ENCODE data around the gene ZFHX2. TPM values are rescaled to one million over a fixed set of nuclear protein-coding genes. Genes with fewer than 3 reads are reported as not detected.
A peak's percentile ranks its signal among the peaks of the same experiment; 100 is the strongest.

The ZFHX2 gene
- total and polyA plus RNA-seq, 2 of the 13 experiments (the other 11 are each of a cell fraction or from before 2014, with no cell fraction given) = 0.17 to 0.44 TPM

DNA sequence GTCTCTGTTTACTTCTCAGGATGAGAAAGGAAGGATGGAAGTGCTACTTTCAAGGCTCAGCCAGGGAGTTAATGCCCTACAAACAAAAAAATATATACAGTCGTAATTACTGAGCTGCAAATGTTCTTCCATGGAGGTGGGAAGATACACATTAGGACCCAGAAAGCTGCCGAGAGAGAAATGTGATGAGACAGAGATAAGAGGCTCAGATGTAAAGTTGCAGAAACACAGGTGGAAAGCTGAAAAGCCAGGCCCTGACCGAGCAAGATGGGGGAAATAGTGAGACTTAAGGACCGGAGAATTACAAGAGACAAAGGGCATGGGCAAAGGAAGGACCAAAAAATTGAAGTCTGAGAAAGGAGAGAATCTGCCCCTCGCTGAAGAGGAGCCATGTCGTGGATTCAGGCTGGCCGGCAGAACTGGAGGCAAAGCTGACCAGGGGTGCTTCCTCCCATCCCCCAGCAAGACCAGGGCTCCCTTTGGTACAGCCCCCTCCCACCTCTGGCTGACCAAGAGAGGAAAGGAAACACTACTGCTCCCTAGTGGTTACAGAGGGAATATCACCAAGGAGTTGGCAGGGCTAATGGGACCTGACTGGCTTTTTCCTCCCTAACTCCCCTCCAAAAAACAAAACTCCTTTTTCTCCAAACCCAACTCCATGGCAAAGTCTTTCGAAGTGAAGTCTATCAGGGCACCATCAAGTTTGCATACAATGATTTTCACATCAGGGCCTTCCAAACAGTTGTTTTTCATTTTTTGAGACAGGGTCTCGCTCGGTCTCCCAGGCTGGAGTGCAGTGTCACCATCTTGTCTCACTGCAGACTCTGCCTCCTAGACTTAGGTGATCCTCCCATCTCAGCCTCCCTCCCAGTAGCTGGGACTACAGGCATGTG, 12.1 kb downstream of the ZFHX2 start (continued):
- TF ChIP-seq, protein P1, sequence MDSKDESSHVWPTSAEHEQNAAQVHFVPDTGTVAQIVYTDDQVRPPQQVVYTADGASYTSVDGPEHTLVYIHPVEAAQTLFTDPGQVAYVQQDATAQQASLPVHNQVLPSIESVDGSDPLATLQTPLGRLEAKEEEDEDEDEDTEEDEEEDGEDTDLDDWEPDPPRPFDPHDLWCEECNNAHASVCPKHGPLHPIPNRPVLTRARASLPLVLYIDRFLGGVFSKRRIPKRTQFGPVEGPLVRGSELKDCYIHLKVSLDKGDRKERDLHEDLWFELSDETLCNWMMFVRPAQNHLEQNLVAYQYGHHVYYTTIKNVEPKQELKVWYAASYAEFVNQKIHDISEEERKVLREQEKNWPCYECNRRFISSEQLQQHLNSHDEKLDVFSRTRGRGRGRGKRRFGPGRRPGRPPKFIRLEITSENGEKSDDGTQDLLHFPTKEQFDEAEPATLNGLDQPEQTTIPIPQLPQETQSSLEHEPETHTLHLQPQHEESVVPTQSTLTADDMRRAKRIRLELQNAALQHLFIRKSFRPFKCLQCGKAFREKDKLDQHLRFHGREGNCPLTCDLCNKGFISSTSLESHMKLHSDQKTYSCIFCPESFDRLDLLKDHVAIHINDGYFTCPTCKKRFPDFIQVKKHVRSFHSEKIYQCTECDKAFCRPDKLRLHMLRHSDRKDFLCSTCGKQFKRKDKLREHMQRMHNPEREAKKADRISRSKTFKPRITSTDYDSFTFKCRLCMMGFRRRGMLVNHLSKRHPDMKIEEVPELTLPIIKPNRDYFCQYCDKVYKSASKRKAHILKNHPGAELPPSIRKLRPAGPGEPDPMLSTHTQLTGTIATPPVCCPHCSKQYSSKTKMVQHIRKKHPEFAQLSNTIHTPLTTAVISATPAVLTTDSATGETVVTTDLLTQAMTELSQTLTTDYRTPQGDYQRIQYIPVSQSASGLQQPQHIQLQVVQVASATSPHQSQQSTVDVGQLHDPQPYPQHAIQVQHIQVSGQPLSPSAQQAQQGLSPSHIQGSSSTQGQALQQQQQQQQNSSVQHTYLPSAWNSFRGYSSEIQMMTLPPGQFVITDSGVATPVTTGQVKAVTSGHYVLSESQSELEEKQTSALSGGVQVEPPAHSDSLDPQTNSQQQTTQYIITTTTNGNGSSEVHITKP (CRISPR knock-in tag; IDR thresholded peaks at IDR 0.05; ENCODE audit: low read depth) = peak; percentile 37; the same call in 1 of the 2 replicates
- TF ChIP-seq ZNF501 (CRISPR knock-in tag; IDR thresholded peaks at IDR 0.05) = peak; percentile 69
- no peak for TF ChIP-seq ZNF251 (CRISPR knock-in tag; IDR thresholded peaks at IDR 0.05)
- TF ChIP-seq, protein P2, sequence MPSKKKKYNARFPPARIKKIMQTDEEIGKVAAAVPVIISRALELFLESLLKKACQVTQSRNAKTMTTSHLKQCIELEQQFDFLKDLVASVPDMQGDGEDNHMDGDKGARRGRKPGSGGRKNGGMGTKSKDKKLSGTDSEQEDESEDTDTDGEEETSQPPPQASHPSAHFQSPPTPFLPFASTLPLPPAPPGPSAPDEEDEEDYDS (CRISPR knock-in tag; IDR thresholded peaks at IDR 0.05) = no peak
- TF ChIP-seq TFDP1 (CRISPR knock-in tag; IDR thresholded peaks at IDR 0.05; ENCODE audit: borderline replicate concordance) = no peak
- no peak for TF ChIP-seq TBX3 (IDR thresholded peaks at IDR 0.05; ENCODE audit: borderline replicate concordance)
- no peak for TF ChIP-seq MIXL1 (CRISPR knock-in tag; IDR thresholded peaks at IDR 0.05)
- no peak for TF ChIP-seq ISX (CRISPR knock-in tag; conservative IDR thresholded peaks at IDR 0.05)
- TF ChIP-seq NFYC (CRISPR knock-in tag; IDR thresholded peaks at IDR 0.05) = no peak
- TF ChIP-seq ZNF138 (CRISPR knock-in tag; IDR thresholded peaks at IDR 0.05; ENCODE audit: low read depth) = no peak
- no peak for TF ChIP-seq MXI1 (IDR thresholded peaks at IDR 0.05; ENCODE audit: borderline replicate concordance, low read depth, low read length)
- no peak for TF ChIP-seq ELF3 (CRISPR knock-in tag; IDR thresholded peaks at IDR 0.05)
- TF ChIP-seq ZNF124 (CRISPR knock-in tag; IDR thresholded peaks at IDR 0.05) = no peak
- TF ChIP-seq KLF16 (CRISPR knock-in tag; IDR thresholded peaks at IDR 0.05) = no peak
- no peak for TF ChIP-seq RORA (CRISPR knock-in tag; IDR thresholded peaks at IDR 0.05)
- TF ChIP-seq MATR3 (CRISPR knock-in tag; IDR thresholded peaks at IDR 0.05) = no peak
- TF ChIP-seq ZNF546 (CRISPR knock-in tag; conservative IDR thresholded peaks at IDR 0.05) = no peak
- TF ChIP-seq NRL (CRISPR knock-in tag; IDR thresholded peaks at IDR 0.05; ENCODE audit: borderline replicate concordance) = no peak
- TF ChIP-seq BRCA1 (CRISPR knock-in tag; IDR thresholded peaks at IDR 0.05) = no peak
- peak; percentile 34; the same call in 1 of the 2 replicates for TF ChIP-seq ZNF768 (CRISPR knock-in tag; IDR thresholded peaks at IDR 0.05)
- TF ChIP-seq, protein P3, sequence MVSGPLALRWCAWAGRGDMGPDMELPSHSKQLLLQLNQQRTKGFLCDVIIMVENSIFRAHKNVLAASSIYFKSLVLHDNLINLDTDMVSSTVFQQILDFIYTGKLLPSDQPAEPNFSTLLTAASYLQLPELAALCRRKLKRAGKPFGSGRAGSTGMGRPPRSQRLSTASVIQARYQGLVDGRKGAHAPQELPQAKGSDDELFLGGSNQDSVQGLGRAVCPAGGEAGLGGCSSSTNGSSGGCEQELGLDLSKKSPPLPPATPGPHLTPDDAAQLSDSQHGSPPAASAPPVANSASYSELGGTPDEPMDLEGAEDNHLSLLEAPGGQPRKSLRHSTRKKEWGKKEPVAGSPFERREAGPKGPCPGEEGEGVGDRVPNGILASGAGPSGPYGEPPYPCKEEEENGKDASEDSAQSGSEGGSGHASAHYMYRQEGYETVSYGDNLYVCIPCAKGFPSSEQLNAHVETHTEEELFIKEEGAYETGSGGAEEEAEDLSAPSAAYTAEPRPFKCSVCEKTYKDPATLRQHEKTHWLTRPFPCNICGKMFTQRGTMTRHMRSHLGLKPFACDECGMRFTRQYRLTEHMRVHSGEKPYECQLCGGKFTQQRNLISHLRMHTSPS (CRISPR knock-in tag; IDR thresholded peaks at IDR 0.05; ENCODE audit: low read depth) = no peak
- TF ChIP-seq BRD4 (CRISPR knock-in tag; IDR thresholded peaks at IDR 0.05) = no peak
- no peak for TF ChIP-seq ZNF143 (CRISPR knock-in tag; IDR thresholded peaks at IDR 0.05)
- no peak for TF ChIP-seq CBX5 (CRISPR knock-in tag; IDR thresholded peaks at IDR 0.05; ENCODE audit: borderline replicate concordance)
- TF ChIP-seq ZNF431 (CRISPR knock-in tag; IDR thresholded peaks at IDR 0.05; ENCODE audit: borderline replicate concordance, low read depth) = no peak

Measured in HepG2 (cell line).